GM12892 (cell line): ENCODE measurements around the gene PSMA5.
"Not testable (repeated sequence)": the region's sequence is repeated elsewhere in the genome, so short reads cannot be mapped to it uniquely, and the experiment has no call there.

ENCODE experiments used
- DNase-seq: peaks from one replicate; pipeline ENCODE4 v3.0.0; 2011; ENCODE audit not compliant: insufficient read length
- FAIRE-seq: peaks from 2 replicates; lab custom pipeline; 2011; peaks lifted over from hg19 to GRCh38; lab: Jason Lieb, UNC
- POLR2A ChIP-seq: IDR thresholded peaks from 2 replicates; pipeline ENCODE4 v1.6.1; 2011; ENCODE audit warnings: low read depth, low read length, control low read depth
- POLR2AphosphoS5 ChIP-seq: IDR thresholded peaks from 2 replicates; pipeline ENCODE4 v1.6.1; 2011; ENCODE audit warnings: low read depth, low read length, control low read depth
- TAF1 ChIP-seq: IDR thresholded peaks from 2 replicates; pipeline ENCODE4 v1.6.1; 2011; ENCODE audit warnings: low read depth, mild to moderate bottlenecking, control low read depth, low read length, borderline replicate concordance

Gene PSMA5

DNA sequence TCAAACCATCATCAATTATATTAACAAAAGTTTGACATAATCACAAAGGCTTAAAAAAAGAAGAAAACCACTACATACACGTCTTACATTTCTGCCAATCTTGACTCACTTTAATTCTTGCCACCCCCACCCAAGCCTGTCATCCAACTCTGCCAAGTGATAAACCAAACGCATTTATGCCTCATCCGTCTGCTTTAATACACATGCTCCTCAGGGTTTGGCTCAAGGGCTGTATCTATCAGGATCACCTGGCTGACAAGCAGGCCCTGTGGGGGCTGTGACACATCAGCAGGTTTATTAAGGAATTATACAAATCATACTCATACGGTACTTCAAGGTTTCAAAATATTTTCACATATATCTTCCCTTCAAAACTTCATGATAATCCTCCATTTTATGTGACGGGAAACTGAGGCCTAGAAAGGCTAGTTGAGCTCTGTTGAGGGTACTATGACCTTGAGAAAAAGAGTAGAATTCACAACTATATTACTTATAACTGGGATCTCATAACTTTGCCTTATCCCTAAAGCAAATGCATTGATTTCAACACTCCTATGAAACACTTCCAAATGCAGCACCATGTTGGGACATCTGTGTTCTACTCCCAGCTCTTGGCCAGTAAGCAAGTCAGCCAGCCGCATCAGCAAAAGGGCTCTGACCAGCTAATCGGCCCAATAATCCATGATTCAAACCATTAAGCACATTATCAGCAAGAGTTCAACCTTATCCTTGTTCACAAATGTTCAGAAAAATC is 37.2 kb downstream of the PSMA5 start:
- no peak for TF ChIP-seq POLR2A
- TF ChIP-seq TAF1 = no peak
- no peak for TF ChIP-seq POLR2AphosphoS5
- DNase-seq = no peak
- FAIRE-seq = no peak

DNA sequence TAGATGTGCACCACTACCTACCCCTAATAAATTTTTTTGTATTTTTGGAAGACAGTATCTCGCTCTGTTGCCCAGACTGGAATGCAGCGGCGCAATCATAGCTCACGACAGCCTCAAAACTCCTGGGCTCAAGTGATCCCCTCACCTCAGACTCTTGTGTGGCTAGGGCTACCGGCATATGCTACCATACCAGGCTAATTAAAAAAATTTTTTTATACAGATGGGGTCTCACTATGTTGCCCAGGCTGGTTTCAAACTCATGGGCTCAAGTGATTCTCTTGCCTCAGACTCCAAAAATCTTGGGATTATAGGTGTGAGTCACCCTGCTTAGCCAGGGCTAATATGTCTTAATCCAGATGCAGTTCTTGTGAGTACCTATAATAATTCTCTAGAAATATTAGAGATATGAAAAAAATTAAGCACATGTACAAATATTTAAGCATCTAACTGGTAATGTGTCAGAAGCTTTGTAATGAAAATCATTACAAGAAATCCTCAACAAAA is 38.0 kb downstream of the PSMA5 start:
- no peak for FAIRE-seq
- DNase-seq = no peak
- TF ChIP-seq POLR2AphosphoS5 = no peak
- no peak for TF ChIP-seq POLR2A
- TF ChIP-seq TAF1 = no peak

DNA sequence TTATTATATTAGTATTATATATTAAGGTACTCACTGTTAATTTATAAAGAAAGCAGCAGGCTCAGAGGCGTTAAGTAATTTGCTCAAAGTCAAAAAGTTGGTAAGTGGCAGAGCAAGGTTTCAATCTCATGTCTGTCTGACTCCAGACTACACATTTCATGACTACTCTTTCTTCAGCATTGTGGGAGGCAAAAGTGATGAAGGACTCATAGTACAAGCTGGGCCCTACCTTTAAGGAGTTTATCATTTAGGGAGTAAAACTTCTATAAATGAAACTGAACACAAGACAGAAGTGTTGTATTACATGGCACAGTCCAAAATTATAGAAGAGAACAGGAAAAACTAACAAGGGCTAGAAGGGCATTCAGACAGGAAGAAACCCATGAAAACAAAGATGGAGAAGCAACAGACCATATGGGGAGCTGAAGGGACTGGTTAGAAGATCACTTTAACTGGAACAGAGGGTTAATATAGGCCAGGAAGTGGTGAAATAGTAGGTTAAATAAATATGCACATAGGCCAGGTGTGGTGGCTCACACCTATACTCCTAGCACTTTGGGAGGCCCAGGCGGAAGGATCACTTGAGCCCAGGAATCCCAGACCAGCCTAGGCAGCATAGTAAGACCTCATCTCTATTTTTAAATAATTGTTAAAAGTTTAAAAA is 40.1 kb downstream of the PSMA5 start:
- TF ChIP-seq POLR2AphosphoS5 (no peak), POLR2A (no peak), TAF1 (no peak)
- FAIRE-seq (no peak), DNase-seq (no peak)

DNA sequence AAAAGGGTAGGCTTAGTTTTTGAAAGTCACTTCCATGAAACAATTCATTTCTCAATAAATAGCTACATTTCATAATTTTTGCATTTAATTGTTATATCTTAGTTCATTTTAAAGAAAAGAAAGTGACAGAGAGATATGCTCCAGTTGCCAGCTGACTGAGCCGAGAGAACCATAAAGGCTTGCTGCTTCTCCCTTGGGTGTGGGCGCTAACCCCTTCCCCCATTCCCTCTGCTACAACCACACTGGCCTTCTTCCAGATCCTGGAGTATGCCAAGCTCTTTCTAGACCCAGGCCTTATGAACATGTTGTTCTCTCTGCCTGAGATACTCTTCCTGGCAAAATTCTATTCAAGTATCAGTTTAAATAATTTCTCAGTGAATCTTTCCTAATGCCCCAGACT is 40.8 kb downstream of the PSMA5 start:
- DNase-seq (no peak), FAIRE-seq (no peak)
- TF ChIP-seq POLR2A (no peak), POLR2AphosphoS5 (no peak), TAF1 (no peak)

DNA sequence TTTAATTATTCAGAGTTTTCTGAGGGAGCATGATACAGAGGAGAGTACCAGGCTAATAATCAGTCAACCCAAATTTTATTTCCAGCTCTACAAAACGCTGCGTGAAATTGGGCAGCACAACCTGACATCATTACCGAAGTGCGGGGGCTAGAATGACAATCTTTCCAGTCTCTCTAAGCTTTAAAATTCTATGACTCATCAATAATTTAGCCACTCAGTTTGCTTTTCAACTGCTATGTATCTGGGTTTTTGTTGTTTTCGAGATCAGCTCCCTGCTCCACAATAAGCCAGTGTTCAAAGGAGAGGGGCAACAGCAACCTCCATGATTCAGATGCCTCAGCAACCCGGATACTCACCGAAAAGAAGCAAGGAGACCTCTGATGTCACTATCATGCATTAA is 42.4 kb downstream of the PSMA5 start:
- TF ChIP-seq TAF1 (no peak), POLR2A (no peak), POLR2AphosphoS5 (no peak)
- no peak for FAIRE-seq
- no peak for DNase-seq

DNA sequence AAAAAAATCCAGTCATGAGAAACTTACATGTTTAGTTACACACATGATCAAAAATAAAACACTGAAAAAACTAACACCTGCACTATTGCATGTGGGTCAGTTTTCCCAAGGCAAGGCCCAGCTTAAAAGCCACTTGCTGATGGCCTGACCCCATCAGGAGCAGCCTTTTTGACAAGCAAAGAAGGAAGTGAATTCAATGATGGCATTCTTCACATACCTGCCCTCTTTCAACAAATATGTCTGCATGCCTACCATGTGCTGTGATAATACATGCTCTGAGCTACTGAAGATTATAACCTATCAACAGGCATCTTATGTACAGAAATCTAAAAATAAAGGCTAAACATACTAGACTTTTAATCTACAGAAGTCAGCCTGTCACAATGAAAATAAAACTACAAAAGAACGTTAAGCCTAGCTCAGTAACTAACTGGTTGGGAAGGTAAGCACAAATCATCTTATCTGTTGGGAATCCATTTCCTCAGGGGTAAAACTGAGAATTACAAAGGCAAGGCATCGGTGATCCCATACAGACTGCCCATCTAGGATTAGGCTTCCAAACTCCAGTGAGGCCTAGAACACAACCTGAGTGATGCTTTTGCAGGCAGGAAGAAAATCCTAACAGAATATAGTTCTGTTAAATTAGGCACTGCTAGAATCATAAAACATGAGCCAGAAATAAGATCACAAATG is 43.0 kb downstream of the PSMA5 start:
- FAIRE-seq = no peak
- no peak for TF ChIP-seq POLR2AphosphoS5
- TF ChIP-seq TAF1 = no peak
- TF ChIP-seq POLR2A = no peak

DNA sequence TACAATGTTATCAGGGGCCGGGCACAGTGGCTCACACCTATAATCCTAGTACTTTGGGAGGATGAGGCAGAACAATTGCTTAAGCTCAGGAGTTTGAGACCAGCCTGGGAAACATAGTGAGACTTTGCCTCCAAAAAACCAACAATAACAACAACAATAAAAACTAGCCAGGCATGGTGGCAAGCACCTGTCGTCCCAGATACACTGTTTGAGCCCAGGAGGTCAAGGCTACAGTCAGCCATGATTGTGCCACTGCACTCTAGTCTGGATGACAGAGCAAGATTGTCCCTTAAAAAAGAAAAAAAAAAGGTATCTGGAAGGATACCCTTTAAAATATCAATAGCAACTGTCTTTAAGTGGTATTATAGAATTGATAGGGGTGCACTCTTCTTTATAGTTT is 44.7 kb downstream of the PSMA5 start:
- no peak for TF ChIP-seq POLR2A
- no peak for TF ChIP-seq TAF1
- no peak for TF ChIP-seq POLR2AphosphoS5
- DNase-seq (no peak), FAIRE-seq (no peak)

More for the DNA sequence above, 43.0 kb downstream of the PSMA5 start:
- no peak for DNase-seq

DNA sequence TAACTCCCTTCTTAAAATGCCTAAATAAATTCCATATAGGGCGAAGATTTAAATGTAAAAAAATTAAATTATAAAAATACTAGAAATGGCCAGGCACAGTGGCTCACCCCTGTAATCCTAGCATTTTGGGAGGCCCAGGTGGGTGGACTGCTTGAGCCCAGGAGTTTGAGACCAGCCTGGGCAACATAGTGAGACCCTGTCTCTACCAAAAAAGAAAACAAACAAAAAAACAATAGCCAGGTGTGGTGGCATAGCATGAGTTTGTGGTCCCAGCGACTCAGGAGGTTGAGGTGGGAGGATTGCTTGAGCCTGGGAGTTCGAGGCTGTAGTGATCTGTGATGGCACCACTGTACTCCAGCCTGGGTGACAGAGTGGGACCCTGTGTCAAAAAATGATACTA is 46.3 kb downstream of the PSMA5 start:
- TF ChIP-seq POLR2AphosphoS5 = no peak
- no peak for TF ChIP-seq POLR2A
- TF ChIP-seq TAF1 = no peak
- no peak for FAIRE-seq
- no peak for DNase-seq

DNA sequence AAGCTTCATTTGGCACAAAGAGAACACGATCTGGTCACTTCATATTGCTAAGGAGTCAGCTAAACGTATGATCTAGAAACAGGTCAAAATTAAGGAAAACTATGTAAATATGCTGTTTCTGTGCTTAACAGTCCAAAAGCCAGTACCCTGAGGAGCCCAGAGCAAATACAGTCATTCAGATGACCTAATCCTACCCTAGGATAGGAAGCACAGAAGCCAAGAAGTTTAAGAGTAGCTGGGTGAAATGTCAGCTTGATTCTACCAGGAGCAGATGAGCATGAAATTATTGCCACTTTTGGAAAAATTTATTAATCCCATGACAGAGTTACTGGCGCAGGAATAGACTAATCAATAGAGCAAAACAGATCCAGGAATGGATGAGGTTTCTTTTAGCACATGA is 46.8 kb downstream of the PSMA5 start:
- DNase-seq (no peak), FAIRE-seq (no peak)
- TF ChIP-seq POLR2AphosphoS5 (no peak), POLR2A (no peak), TAF1 (no peak)

DNA sequence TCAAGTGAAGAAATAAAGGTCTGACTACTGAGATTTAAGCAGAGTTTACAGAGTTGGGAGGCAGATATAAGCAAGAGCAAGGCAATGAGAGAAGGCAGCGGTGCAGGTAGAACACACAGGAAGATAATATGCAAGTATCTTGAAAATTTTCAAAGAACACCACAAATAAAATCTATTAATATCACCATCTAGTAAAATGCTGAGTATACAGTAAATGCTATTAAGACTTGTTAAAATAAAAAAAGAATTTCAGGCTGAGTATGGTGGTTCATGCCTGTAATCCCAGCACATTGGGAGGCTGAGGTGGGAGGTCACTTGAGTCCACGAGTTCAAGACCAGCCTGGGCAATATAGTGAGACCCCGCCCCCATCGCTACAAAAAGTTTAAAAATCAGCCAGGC is 48.5 kb downstream of the PSMA5 start:
- FAIRE-seq (no peak), DNase-seq (no peak)
- TF ChIP-seq POLR2A = no peak
- TF ChIP-seq TAF1 = no peak
- no peak for TF ChIP-seq POLR2AphosphoS5

DNA sequence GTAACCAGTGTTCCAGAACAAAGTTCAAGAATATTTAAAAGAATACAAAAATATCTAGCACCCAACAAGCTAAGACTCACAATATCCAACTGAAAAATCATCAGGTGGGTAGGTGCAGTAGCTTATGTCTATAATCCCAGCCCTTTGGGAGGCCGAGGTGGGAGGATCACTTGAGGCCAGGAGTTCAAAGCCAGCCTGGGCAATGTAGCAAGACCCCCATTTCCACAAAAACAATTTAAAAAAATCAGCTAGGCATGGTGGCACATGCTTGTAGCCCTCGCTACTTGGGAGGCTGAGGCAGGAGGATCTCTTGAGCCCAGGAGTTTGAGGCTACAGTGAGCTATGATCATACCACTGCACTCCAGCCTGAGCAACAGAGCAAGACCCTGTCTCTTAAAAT is 52.6 kb downstream of the PSMA5 start:
- FAIRE-seq, DNase-seq: not testable (repeated sequence)

DNA sequence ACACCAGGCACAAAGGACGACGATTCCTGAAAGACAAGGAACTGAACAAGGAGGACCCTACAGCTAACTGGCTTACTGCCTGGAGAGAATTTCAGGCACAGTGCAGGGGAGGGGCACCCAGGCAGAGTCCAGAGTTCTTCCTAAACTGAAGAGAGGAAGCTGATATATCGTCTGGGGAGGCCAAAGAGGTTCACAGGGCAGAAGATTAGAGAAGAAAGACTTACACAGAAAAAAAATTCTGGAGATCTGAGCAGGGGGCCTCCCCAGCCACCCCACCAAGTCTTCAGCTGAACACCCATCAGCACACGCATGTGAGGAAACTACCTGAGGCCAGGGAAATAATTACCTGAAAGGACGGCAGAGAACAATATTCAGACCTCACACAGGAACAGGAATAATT is 53.1 kb downstream of the PSMA5 start:
- DNase-seq (no peak), FAIRE-seq (no peak)
- TF ChIP-seq POLR2AphosphoS5 = no peak
- no peak for TF ChIP-seq POLR2A
- TF ChIP-seq TAF1 = no peak
